Stimulated activated CD4-positive, alpha-beta T cell treated with anti-CD3 and anti-CD28 coated beads, TNF-alpha, amount 100 ng/mL, for 24 hours (primary cell): ENCODE measurements around the gene PRRG2.

Experiments
- DNase-seq, 3 experiments: peaks; one replicate each; pipeline ENCODE4 v3.0.0-alpha.2; 2020; ENCODE audit warnings: low read depth in 3 of 3

The PRRG2 gene

GRCh38 chr19:49581007-49581508 lies at the start of gene PRRG2:
PRRG2 (plus strand) TSS chr19:49581316; CDS start chr19:49583220, 1,904 bp downstream.
- DNase-seq, result no peak

DNA sequence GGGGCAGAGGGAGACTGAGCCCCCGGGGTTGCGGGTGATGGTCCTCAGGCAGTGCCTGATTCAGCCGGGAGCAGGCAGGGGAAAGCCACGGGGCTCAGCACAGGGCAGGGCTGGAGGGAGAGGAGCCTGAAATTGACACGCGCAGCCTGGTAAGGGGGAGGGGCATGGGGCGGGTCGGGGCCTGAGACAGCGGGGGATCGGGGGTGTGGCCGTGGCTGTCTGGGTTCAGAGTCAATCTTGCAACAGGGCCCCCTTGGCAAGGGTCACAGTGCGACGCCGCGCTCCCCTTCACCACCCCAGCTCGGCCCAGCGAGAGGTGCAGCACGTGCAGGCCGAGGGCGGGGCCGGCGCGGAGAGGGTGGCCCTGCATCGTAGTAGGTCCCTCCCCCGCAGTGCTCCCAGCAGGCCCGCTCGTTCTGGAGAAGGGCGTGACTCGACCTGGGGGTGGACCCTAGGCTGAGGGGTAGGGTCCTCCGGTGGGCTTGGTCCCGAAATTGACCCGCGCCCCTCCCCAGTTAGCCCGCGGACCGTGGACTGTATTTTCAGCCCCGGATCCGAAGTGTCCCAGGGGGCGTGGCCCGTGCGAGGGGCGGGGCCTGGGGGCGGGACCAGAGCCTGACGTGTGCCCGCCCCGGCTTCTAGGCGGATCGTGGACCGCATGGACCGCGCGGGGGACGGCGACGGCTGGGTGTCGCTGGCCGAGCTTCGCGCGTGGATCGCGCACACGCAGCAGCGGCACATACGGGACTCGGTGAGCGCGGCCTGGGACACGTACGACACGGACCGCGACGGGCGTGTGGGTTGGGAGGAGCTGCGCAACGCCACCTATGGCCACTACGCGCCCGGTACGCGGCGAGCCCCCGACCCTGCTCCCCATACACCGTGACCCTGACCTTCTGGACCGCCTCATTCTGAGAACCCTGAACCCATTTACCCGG lies 47.3 kb upstream of the PRRG2 start:
- peak; percentile 61 to 82 (median 65) for DNase-seq

GRCh38 chr19:49534632-49535385 lies 46.3 kb upstream of the PRRG2 start:
- no peak for DNase-seq

- no peak for DNase-seq
Measured at GRCh38 chr19:49536921-49537462, 44.1 kb upstream of the PRRG2 start.

DNA sequence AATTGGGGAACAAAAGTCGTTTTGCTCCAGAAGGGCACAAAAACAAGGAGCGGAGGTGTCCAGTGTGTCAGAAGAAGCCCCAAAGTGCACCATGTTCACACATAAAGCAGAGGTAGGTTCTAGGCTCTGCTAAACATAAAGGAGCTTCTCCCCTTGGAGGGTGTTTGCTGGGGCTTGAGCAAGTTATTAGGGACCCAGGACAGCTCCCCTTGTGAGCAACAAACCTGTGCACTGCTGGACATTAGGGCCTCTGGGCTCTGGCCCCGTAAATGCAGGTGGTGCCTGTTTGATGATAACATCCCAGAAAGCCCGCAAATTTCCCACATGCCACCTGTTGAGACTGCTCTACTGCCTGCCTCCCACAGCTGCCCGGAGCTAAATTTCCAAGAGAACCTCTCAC lies 42.5 kb upstream of the PRRG2 start:
- no peak for DNase-seq

- no peak for DNase-seq
Measured at GRCh38 chr19:49539192-49539952, 41.7 kb upstream of the PRRG2 start.

DNA sequence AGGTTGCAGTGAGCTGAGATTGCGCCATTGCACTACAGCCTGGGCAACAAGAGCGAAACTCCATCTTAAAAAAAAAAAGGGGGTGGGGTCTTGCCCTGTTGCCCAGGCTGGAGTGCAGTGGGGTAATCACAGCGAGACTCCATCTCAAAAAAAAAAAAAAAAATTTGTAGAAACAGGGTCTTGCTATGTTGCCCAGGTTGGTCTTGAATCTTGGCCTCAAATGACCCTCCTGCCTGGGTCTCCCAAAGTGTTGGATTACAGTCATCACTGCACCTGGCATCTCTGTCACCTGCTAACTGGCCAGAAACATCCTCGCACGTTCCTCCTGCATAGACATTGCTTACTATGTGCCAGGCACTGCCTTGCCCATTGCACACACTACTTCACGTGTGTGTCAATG lies 39.2 kb upstream of the PRRG2 start:
- DNase-seq, result no peak

GRCh38 chr19:49542446-49542845 lies 38.7 kb upstream of the PRRG2 start:
- DNase-seq, result no peak

GRCh38 chr19:49543032-49543431 lies 38.1 kb upstream of the PRRG2 start:
- DNase-seq, result no peak

GRCh38 chr19:49544154-49544553 lies 37.0 kb upstream of the PRRG2 start:
- no peak for DNase-seq

DNA sequence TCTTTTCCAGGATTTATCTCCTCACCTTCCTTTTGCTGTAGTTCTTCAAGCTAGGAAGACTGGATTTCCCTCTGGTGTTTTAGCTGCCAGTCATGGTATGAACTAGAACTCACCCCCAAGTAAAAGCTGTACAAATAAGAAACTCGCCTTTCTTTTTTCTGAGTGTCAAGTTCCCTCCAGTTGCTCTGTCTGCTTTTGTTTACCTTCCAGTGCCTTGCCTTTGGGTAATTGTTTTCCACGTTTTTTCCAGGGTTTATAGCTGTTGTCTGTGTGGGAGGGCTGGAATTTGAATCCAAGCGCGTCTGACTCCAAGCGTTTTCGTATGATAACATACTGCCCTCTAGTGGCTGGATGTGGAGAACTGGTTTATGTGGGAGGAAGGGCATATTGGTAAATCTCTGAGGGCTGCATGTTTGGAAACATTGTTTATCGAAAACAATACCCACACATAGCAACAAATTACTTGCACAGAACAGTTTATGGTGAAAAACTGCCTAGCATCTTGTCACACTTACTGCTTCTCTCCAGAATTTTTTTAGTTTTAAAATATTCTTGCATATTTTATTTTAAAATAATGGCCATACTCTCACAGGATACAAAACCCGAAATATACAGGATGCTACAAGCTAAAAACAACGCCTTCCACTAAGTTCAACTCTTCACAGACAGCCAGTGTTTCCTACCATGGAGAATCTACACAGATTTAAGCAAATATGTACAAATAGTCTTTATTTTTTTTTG lies 34.1 kb upstream of the PRRG2 start:
- no peak for DNase-seq

- DNase-seq, result no peak
Measured at GRCh38 chr19:49549045-49549444, 32.1 kb upstream of the PRRG2 start.

DNA sequence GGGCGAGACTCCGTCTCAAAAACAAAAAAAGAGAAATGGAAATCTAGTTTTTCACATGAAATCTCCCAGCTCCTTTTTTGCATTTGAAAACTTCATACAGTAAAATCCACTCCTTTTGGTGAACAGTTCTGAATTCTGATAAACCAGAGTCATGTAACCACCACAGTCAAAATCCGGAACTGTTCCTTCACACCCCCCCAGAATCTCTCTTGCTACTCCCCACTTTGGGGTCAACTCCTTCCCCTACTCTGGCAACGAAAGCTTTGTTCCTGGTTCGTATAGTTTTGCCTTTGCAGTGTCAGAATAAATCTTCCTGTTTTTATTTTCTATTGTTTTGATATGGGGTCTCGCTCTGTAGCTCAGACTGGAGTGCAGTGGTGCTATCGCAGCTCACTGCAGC lies 29.6 kb upstream of the PRRG2 start:
- no peak for DNase-seq

- DNase-seq, result no peak
Measured at GRCh38 chr19:49552749-49553148, 28.4 kb upstream of the PRRG2 start.

GRCh38 chr19:49553451-49554271 lies 27.5 kb upstream of the PRRG2 start:
- peak in 1 of 3 experiments; percentile 65 for DNase-seq

- peak in 1 of 3 experiments; percentile 60 for DNase-seq
Measured at GRCh38 chr19:49554701-49555181, 26.4 kb upstream of the PRRG2 start.

DNA sequence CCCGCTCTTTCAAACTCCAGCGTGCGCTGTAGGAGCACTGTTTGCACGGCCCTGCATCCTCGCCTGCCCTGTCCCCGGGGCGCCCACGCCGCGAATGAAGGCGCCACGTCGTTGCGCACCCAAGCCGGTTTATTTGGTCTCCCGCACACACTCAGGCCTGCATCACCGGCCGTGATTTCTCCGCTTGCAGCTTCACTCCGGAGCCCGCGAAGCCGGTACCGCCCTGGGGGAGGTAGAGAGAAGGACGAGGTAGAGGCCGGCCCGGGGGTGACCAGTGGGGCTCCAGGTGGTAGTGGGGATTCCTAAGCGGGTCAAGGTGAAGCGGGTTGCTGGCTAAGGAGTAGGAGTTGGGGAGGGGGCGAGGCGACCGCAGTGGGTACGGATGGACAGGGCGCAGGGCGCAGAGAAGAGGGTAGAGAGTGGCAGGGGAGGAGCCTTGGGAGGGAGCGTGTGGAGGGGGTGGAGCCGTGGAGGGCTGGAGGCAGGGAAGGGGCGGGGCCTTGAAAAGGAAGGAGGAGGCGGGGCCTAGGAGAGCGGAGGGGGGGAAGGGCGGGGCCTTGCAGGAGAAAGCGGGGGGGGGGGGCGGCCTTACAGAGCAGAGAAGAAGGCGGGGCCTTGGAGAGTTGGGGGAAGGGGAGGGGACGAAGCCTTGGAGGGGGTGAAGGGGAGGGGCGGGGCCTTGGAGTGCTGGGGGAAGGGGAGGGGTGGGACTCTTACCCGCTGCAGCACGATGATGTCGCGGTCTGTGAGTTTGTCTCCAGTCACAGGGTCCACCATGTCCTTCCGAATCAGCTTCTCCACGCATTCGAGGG lies 25.3 kb upstream of the PRRG2 start:
- peak in 2 of 3 experiments; percentile 66 to 80 for DNase-seq

GRCh38 chr19:49556412-49557398 lies 24.4 kb upstream of the PRRG2 start:
- peak in 1 of 3 experiments; percentile 47 for DNase-seq
